Activated CD8-positive, alpha-beta memory T cell treated with anti-CD3 and anti-CD28 coated beads, Interleukin-2, amount 50 U/mL, for 48 hours (primary cell): Measurements from ENCODE around the gene KCNIP4.

ENCODE experiments used
- DNase-seq: peaks from one replicate; pipeline ENCODE4 v3.0.0-alpha.2; 2020

KCNIP4 gene

GRCh38 chr4:21753084-21753760, 195.3 kb downstream of the KCNIP4 start:
- no peak for DNase-seq

GRCh38 chr4:21752616-21753015, 196.0 kb downstream of the KCNIP4 start:
- DNase-seq, result no peak

GRCh38 chr4:21749924-21750323, 198.6 kb downstream of the KCNIP4 start:
- no peak for DNase-seq

GRCh38 chr4:21749412-21749811, 199.2 kb downstream of the KCNIP4 start:
- no peak for DNase-seq

GRCh38 chr4:21744046-21744445, 204.5 kb downstream of the KCNIP4 start:
- DNase-seq, result no peak

- DNase-seq, result no peak
These were observed 206.2 kb downstream of the KCNIP4 start for GRCh38 chr4:21742326-21742725.

GRCh38 chr4:21738821-21739220, 209.8 kb downstream of the KCNIP4 start:
- DNase-seq, result no peak

- DNase-seq, result no peak
These were observed 212.7 kb downstream of the KCNIP4 start for GRCh38 chr4:21735866-21736265.

GRCh38 chr4:21733894-21734630, 214.5 kb downstream of the KCNIP4 start:
- no peak for DNase-seq

GRCh38 chr4:21728304-21728703, 220.3 kb downstream of the KCNIP4 start:
- DNase-seq, result no peak

- DNase-seq, result no peak
These were observed 222.2 kb downstream of the KCNIP4 start for GRCh38 chr4:21726255-21726815.

- DNase-seq, result no peak
These were observed 226.3 kb downstream of the KCNIP4 start for GRCh38 chr4:21722157-21722839.

- no peak for DNase-seq
These were observed 232.0 kb downstream of the KCNIP4 start for GRCh38 chr4:21716531-21716930.

GRCh38 chr4:21710179-21710835, 238.3 kb downstream of the KCNIP4 start:
- no peak for DNase-seq

GRCh38 chr4:21709761-21710160, 238.8 kb downstream of the KCNIP4 start:
- DNase-seq, result no peak

GRCh38 chr4:21709031-21709430, 239.5 kb downstream of the KCNIP4 start:
- no peak for DNase-seq

- no peak for DNase-seq
These were observed 249.1 kb downstream of the KCNIP4 start for GRCh38 chr4:21699446-21699845.

GRCh38 chr4:21697583-21697982, 251.0 kb downstream of the KCNIP4 start:
- no peak for DNase-seq

- no peak for DNase-seq
These were observed 253.4 kb downstream of the KCNIP4 start for GRCh38 chr4:21695141-21695540.

- no peak for DNase-seq
These were observed 256.3 kb downstream of the KCNIP4 start for GRCh38 chr4:21692241-21692640.

- no peak for DNase-seq
These were observed 259.8 kb downstream of the KCNIP4 start for GRCh38 chr4:21688596-21689265.

GRCh38 chr4:21685911-21686310, 262.7 kb downstream of the KCNIP4 start:
- no peak for DNase-seq
